Left ventricle myocardium inferior (tissue), 1 donor: ENCODE results near the gene CRHBP. TPM values are rescaled to one million over a fixed set of nuclear protein-coding genes. Genes with fewer than 3 reads are reported as not detected.

ENCODE experiments used
- DNase-seq: peaks from one replicate; pipeline ENCODE4 v3.0.0-alpha.2; 2020
- H3K27ac ChIP-seq: fragments of 200-600 bp; replicated peaks from 2 replicates; pipeline ENCODE4 v1.8.0; 2021
- H3K27me3 ChIP-seq: fragments of 200-600 bp; 2 replicates; pipeline ENCODE4 v1.8.0; 2021; ENCODE audit warnings: low read depth
- H3K36me3 ChIP-seq: fragments of 200-600 bp; 2 replicates; pipeline ENCODE4 v1.8.0; 2021
- H3K4me1 ChIP-seq: fragments of 200-600 bp; 2 replicates; pipeline ENCODE4 v1.8.0; 2021
- H3K4me3 ChIP-seq: fragments of 200-600 bp; 2 replicates; pipeline ENCODE4 v1.8.0; 2021; ENCODE audit warnings: mild to moderate bottlenecking, moderate library complexity
- H3K9me3 ChIP-seq: fragments of 200-600 bp; replicated peaks from 2 replicates; pipeline ENCODE4 v1.8.0; 2021
- intact Hi-C: fragments of 100-400 bp; cut with micrococcal nuclease; formaldehyde crosslinking; loops from one replicate; pipeline ENCODE4 v1.11.0; 2022
- total RNA-seq: library from RNA; stranded (reverse); fragmentation: NEBNext Ultra II Directional; extraction: Animal tissue kit (Norgen Biotek cat#: 25700); gene quantifications from one replicate; pipeline ENCODE4 v1.2.1, GENCODE V29; 2021
- TF ChIP-seq, protein P1 (sequence below): fragments of 200-600 bp; IDR thresholded peaks from 2 replicates; pipeline ENCODE4 v1.8.0; 2021; ENCODE audit warnings: antibody characterized with exemption, mild to moderate bottlenecking, borderline replicate concordance
- donor health status: DM: no; HTN: yes; CAD: no; lungs with severe emphysema.

CRHBP gene
- total RNA-seq, 1 donor from 2014 or later = 0.63 TPM

DNA sequence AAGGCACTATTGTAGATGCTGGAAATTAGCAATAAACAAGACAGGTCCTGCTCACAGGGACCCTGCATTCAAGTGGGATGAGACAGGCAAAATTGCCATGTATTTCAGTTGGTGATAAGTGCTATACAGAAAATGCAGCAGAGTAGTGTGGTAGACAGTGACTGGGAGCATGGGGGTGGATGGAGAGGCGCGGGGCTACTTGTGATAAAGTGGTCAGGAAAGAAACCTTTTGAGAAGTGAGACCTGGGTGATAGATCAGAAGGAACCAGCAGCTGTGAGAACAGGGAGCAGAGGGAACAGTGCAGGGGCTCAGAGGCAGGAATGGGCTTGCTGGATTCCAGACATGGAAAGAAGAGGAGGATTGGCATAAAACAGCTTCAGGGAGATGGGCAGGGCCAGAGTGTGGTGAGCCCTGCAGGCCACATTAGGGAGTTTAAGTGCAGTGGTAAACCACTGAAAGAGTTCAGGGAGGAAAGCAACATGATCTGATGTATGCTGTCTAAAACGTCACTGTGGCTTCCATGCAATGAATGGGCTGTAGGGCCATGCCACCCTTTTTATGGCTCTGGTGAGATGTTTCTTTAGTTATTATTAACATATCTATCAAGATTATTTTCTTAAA lies 7.3 kb downstream of the CRHBP start:
- H3K4me1 ChIP-seq = no peaks in the 10 kb centered on the region
- TF ChIP-seq, protein P1, sequence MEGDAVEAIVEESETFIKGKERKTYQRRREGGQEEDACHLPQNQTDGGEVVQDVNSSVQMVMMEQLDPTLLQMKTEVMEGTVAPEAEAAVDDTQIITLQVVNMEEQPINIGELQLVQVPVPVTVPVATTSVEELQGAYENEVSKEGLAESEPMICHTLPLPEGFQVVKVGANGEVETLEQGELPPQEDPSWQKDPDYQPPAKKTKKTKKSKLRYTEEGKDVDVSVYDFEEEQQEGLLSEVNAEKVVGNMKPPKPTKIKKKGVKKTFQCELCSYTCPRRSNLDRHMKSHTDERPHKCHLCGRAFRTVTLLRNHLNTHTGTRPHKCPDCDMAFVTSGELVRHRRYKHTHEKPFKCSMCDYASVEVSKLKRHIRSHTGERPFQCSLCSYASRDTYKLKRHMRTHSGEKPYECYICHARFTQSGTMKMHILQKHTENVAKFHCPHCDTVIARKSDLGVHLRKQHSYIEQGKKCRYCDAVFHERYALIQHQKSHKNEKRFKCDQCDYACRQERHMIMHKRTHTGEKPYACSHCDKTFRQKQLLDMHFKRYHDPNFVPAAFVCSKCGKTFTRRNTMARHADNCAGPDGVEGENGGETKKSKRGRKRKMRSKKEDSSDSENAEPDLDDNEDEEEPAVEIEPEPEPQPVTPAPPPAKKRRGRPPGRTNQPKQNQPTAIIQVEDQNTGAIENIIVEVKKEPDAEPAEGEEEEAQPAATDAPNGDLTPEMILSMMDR = no peak
- no peaks in the 10 kb centered on the region for H3K9me3 ChIP-seq
- no peak overlapping the region for H3K4me3 ChIP-seq
- peak overlapping the region; percentile 7 for H3K27ac ChIP-seq
- H3K27me3 ChIP-seq = peaks cover 23% of the 10 kb centered on the region
- DNase-seq = no peak
- intact Hi-C loops = no loop called here
- H3K36me3 ChIP-seq = no peaks in the 10 kb centered on the region

DNA sequence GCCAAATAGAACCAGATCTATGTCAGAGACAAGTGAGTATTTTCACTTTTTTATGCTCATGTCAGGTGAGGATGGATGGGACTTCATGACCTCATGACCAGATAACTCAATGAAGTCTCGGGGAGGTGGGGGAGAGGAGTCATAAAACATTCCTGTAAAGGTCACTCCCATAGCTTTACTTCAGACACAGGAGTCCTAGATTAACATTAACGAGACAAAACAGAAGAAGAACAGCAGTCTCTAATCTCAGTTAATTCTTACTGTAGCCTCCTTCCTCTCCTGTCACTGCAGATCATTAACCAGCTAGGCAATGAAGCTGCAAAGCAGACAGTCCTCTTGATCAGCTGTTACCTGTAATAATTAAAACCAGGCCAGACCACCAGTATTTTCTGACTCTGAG lies 11.2 kb downstream of the CRHBP start:
- intact Hi-C loops = no loop called here
- TF ChIP-seq, protein P1 = no peak
- Histone ChIP-seq H3K27ac (no peak overlapping the region), H3K4me3 (no peak overlapping the region), H3K27me3 (no peaks in the 10 kb centered on the region), H3K9me3 (no peaks in the 10 kb centered on the region), H3K36me3 (no peaks in the 10 kb centered on the region), H3K4me1 (no peaks in the 10 kb centered on the region)
- DNase-seq = no peak

DNA sequence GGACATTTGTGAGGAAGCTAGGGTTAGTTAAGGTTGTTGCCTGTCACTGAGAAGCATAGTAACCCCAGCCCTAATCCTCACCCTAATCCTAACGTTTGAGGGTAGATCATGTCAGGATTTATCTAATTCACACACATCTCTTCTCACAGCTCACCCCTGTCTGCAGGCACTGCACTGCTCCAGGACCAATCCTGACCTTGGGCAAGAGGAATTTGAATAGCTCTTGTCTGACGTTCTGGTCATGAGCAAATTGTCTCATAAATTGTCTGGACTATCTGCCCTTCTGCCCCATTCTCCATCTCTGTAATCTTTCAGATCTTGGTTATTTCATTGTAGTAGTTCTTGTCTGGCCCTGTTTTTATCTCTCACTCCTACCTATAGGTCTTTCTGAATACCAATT lies 18.7 kb downstream of the CRHBP start:
- Histone ChIP-seq H3K9me3 (no peaks in the 10 kb centered on the region), H3K36me3 (no peaks in the 10 kb centered on the region), H3K4me3 (no peak overlapping the region), H3K4me1 (no peaks in the 10 kb centered on the region), H3K27ac (no peak overlapping the region), H3K27me3 (peaks cover 13% of the 10 kb centered on the region)
- TF ChIP-seq, protein P1 = no peak
- no peak for DNase-seq
- intact Hi-C loops = no loop called here

DNA sequence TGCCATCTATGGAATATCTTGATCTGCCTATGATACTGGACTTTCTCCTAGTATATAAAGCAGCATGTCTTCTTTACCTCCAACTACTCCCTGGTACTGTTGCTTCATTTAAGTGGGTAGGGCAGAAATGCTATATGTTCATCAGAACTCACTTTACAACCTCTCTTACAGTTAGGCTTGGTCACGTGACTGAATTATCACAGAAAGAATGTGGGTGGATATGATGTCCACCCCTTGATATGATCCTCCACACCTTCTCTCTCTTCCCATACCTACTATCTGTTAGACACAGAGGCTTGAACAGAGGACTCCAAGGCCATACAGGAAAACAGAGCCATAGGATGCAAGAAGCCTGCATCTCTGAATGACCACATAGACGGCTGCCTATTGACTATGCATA lies 19.8 kb downstream of the CRHBP start:
- Histone ChIP-seq H3K27ac (no peak overlapping the region), H3K4me3 (no peak overlapping the region), H3K4me1 (no peaks in the 10 kb centered on the region), H3K27me3 (peaks cover 13% of the 10 kb centered on the region), H3K36me3 (no peaks in the 10 kb centered on the region), H3K9me3 (no peaks in the 10 kb centered on the region)
- DNase-seq = no peak
- intact Hi-C loops = no loop called here
- TF ChIP-seq, protein P1 = no peak

DNA sequence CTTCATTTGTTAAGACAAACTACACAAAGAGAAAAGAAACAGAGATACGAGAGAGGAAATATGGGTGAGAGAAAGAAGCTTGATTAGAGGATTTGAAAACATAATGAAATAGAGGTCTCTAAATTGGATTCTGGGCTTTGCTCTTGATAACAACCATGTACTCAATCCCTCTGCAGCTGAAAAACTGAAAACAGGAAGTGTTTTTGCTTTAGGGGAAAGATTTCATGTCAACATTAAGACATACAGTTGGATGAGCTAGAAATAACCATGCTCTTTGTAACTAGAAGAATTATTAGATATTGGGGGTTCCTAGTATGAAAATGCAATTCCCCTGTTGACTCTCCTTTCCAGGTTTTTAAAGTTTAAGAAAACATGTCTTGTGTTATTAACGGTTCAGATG lies 21.9 kb downstream of the CRHBP start:
- Histone ChIP-seq H3K4me1 (no peaks in the 10 kb centered on the region), H3K27ac (no peak overlapping the region), H3K27me3 (peaks cover 13% of the 10 kb centered on the region), H3K36me3 (no peaks in the 10 kb centered on the region), H3K9me3 (no peaks in the 10 kb centered on the region), H3K4me3 (no peak overlapping the region)
- DNase-seq = no peak
- intact Hi-C loops = no loop called here
- TF ChIP-seq, protein P1 = no peak
